Islet of Langerhans (tissue), 1 donor: ENCODE data around the gene PCDH11X.
"Not testable (repeated sequence)": the region's sequence is repeated elsewhere in the genome, so short reads cannot be mapped to it uniquely, and the experiment has no call there.

Experiments
- FAIRE-seq: peaks from one replicate; lab custom pipeline; 2011; peaks lifted over from hg19 to GRCh38; lab: Jason Lieb, UNC

Gene PCDH11X, protein sequence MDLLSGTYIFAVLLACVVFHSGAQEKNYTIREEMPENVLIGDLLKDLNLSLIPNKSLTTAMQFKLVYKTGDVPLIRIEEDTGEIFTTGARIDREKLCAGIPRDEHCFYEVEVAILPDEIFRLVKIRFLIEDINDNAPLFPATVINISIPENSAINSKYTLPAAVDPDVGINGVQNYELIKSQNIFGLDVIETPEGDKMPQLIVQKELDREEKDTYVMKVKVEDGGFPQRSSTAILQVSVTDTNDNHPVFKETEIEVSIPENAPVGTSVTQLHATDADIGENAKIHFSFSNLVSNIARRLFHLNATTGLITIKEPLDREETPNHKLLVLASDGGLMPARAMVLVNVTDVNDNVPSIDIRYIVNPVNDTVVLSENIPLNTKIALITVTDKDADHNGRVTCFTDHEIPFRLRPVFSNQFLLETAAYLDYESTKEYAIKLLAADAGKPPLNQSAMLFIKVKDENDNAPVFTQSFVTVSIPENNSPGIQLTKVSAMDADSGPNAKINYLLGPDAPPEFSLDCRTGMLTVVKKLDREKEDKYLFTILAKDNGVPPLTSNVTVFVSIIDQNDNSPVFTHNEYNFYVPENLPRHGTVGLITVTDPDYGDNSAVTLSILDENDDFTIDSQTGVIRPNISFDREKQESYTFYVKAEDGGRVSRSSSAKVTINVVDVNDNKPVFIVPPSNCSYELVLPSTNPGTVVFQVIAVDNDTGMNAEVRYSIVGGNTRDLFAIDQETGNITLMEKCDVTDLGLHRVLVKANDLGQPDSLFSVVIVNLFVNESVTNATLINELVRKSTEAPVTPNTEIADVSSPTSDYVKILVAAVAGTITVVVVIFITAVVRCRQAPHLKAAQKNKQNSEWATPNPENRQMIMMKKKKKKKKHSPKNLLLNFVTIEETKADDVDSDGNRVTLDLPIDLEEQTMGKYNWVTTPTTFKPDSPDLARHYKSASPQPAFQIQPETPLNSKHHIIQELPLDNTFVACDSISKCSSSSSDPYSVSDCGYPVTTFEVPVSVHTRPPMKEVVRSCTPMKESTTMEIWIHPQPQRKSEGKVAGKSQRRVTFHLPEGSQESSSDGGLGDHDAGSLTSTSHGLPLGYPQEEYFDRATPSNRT (N-terminal part only)

DNA sequence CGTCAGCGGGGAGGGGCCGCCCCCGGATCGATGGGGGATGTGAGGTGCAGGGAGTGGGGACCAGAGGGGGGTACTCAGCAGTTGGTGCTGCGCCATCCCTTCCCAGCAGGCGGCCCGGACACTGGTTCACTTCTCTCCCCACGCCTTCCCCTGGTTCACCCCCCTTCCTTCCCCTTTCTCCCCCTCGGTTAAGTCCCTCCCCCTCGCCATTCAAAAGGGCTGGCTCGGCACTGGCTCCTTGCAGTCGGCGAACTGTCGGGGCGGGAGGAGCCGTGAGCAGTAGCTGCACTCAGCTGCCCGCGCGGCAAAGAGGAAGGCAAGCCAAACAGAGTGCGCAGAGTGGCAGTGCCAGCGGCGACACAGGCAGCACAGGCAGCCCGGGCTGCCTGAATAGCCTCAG lies at the start of gene PCDH11X:
PCDH11X (plus strand) TSS at position 241 of the 400 bp plus-strand sequence. CDS start 56,130 bp downstream, outside the sequence.
- FAIRE-seq = not testable (repeated sequence)

DNA sequence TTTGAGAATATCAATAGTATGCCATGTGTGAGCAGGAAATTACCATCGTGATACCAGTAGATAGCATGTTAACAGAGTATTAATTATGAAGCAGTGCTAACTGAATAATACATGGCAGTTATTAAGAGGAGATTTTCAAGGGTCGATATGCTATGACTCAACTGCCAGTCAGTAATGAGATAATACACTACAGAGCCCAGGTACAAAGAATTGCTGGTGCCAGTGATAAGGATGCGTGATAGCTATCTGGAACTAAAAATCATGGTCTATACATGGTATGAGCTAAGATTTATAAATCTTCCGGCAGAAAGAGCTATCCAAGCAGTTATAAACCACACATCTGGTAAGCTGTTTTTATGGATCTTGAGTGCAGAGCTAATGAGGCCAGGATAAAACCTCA lies 31.7 kb upstream of the PCDH11X start:
- FAIRE-seq = not testable (repeated sequence)

DNA sequence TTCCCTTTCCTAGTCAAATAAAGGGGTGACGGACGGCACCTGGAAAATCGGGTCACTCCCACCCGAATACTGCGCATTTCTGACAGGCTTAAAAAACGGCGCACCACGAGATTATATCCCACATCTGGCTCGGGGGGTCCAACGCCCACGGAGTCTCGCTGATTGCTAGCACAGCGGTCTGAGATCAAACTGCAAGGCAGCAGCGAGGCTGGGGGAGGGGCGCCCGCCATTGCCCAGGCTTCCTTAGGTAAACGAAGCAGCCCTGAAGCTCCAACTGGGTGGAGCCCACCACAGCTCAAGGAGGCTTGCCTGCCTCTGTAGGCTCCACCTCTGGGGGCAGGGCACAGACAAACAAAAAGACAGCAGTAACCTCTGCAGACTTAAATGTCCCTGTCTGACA lies 26.2 kb upstream of the PCDH11X start:
- not testable (repeated sequence) for FAIRE-seq

DNA sequence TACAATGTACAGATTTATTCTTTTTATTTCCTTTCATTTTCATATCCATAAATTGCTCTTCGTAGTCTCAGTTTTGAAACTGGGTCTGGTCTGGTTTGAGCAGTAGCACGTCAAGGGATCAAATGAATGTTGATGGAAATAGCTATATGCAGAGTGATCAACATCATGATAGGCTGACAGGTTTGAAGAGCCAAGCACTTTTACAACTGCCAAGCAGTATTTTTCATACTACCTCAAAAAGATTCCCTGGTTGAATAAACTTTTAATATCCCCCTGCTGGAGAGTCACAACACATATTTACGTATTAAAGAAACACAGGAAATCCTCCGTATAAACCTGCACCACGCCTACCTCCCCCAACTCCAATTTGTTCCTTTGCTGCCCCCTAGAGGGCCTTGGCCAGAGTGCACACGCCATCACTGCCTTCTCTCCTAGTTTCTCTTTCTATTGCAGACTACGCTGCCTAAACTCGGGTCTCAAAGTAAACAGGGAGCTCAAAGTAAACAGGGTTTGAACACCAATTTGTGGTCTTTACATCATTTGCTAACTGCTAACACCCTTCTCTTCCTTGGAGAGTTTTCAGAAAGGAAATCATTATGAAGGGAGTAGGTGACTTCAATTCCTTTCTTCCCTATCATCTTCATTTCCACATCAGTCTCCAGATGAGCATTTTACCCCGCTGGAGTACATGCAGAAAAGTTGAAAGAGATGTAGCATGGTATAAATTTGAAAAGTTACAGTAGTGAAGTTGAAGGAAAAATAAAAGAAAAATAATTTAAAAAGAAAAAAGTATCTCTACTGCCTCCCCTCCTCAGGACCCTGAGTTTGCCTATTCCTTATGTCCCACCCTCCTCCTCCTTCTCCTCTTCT lies 8.3 kb upstream of the PCDH11X start:
- peak; percentile 90 for FAIRE-seq

DNA sequence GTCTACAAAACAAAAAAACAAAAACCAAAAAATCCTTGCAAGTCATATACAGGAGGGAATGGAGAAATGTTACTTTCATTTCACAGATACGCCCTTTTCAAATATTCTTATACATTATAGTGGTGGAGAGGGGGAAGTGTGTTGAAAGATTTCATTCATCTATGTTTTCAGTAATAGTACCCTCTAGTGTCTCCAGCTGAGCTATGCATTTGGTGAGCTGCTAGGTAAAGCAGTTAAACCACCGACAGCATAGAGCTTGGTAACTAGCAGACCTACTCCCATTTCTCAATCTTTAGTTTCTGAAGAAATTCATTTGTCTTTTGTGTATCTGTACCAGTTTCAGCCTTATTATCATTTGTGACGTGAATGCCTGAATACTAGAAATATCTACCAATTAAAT lies 5.2 kb upstream of the PCDH11X start:
- not testable (repeated sequence) for FAIRE-seq

DNA sequence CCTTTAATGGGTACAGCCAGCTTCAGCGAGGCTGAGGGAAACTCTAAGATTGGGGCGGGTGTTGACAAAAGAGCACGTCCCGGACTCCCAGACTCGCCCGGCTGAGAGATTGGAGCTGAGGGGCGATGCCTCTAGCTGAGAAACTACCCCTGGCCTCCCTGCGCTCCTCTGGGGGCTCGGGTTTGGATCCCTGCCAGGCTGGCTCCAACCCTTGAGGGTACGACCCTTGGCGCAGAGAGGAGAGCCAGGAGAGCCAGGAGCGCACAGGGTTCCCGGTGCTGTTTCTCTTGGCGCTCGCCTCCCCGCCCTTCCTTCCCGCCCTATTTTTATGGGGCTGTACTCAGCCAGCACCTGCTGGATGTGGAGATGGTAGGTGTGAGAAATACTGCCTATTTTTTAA lies 833 bp downstream of the PCDH11X start:
- not testable (repeated sequence) for FAIRE-seq

DNA sequence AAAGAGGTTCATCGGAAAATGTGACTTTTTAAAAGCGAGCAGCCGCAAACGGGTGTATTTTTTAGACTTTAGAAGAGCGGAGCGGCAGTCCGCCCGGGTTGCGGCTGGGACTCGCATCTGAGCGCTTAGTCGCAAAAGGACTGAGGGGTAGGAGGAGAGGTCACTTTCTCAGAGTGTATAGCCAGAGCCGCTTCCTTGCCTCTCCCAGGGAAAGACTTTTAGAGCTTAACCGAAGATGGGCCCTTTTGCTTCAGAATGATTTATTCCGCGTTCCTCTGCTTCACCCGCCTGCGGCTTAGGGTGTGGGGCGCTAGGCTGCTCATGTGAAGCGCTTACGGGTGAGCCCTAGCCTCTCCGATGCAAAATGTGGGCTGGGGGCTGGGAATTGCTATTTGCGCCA lies 1.5 kb downstream of the PCDH11X start:
- FAIRE-seq = not testable (repeated sequence)

DNA sequence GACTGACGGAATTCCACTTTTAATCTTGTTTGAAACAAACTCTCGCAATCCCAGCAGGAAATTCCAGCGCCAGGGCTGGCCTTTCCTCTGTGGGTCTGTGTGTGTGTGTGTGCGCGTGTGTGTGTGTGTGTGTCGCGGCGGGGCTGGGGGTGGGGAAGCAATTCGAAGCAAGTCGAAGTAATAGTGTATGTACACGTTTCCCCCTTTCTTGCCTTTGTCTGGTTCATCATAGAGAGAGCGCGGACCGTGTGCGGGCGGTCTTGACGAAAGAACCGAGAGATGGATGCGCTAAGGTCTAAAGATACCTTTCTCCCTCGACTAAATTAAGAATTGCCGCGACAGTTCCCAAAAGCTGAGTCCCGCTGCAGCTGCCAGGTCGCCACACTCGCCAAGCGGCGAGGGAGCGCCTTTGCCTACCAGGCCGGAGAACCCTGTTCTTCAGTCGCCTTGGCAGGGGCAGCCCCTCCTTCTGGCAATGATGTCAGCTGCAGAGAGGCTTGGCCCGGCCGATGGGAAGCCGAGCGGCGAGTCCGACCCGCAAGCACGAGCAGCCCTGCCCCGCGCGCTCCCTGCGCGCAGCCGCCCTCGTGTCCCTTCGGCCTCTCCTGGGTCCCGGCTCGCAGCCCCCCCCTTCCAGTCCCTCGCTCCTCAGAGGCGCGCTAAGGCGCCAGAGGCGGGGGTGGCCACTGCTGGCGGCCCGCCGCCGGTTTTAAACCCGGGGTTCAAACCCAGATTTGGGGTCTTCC lies 2.6 kb downstream of the PCDH11X start:
- FAIRE-seq = not testable (repeated sequence)

DNA sequence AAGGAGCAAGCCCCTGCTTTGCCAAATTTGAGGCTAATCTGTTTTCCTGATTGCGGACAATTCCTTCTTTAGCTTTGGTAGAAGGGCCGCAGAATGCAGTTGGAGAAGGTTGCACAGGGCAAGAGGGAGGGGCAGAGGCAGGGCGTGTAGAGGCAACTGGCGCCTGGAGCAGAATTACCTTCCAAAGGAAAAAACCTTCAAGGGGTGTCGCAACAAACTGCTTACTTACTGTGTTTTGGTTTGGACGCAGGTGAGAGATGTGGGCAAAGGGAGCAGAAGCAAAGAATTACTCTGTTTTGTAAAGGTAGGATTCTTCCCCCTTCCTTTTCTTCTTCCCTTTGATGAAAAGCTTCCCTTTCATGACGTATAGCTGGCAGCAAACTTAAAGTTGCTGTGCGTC lies 3.6 kb downstream of the PCDH11X start:
- not testable (repeated sequence) for FAIRE-seq

DNA sequence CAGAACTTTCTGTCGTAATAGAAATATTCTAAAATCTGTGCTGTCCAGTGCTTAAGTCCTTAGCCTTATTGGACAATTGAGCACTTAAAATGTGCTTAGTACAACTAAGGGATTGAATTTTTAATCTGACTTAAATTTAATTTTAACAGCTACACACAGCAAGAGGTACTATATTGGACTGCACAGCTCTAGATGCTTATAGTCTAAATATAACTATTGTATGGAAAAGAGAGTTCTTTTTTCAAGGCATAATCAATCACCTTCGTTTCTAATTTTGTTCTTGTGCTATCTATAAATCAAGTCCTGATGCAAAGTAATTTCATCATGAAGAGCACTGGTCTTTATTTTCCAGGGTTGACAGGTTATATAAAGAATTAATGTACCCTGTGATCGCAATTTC lies 38.4 kb downstream of the PCDH11X start:
- not testable (repeated sequence) for FAIRE-seq

DNA sequence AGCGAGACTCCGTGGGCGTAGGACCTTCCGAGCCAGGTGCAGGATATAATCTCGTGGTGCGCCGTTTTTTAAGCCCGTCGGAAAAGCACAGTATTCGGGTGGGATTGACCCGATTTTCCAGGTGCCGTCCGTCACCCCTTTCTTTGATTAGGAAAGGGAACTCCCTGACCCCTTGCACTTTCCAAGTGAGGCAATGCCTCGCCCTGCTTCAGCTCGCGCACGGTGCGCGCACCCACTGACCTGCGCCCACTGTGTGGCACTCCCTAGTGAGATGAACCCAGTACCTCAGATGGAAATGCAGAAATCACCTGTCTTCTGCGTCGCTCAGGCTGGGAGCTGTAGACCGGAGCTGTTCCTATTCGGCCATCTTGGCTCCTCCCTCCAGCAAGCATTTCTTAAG lies 46.1 kb downstream of the PCDH11X start:
- FAIRE-seq = not testable (repeated sequence)
